SU-DHL-6 (cell line): ENCODE measurements around the gene RBM41.
A peak's percentile ranks its signal among the peaks of the same experiment; 100 is the strongest.

Source experiments
- H2AFZ ChIP-seq: fragments of 200-600 bp; sonication (generic); 2 replicates; pipeline ENCODE4 v1.6.1; 2014; ENCODE audit warnings: low read depth, mild to moderate bottlenecking, moderate library complexity, mixed read lengths, antibody characterized with exemption, low read length; ENCODE audit not compliant: severe bottlenecking
- H3F3A ChIP-seq: fragments of 200-600 bp; shearing (Covaris generic); 2 replicates; pipeline ENCODE4 v1.6.0; 2016; ENCODE audit warnings: antibody characterized with exemption, mild to moderate bottlenecking; ENCODE audit not compliant: insufficient read depth
- H3K27ac ChIP-seq: fragments of 200-600 bp; sonication (generic); 2 replicates; pipeline ENCODE4 v1.5.1; 2016; ENCODE audit warnings: low read depth, mild to moderate bottlenecking, low read length, moderate library complexity, mixed read lengths
- H3K27me3 ChIP-seq: fragments of 200-600 bp; sonication (generic), shearing (Covaris generic); 2 replicates; pipeline ENCODE4 v1.6.0; 2014; ENCODE audit warnings: mild to moderate bottlenecking, low read length
- H3K36me3 ChIP-seq: fragments of 200-600 bp; sonication (generic); 2 replicates; pipeline ENCODE4 v1.6.1; 2014; ENCODE audit warnings: mild to moderate bottlenecking, low read length, mixed read lengths
- H3K4me2 ChIP-seq: fragments of 300-600, 200-600 bp; shearing (Covaris generic), sonication (generic); 2 replicates; pipeline ENCODE4 v1.6.0; 2014; ENCODE audit warnings: low read length, low read depth, mild to moderate bottlenecking; ENCODE audit not compliant: poor library complexity, severe bottlenecking
- H3K4me3 ChIP-seq: fragments of 200-600 bp; sonication (generic); 2 replicates; pipeline ENCODE4 v1.5.1; 2014; ENCODE audit warnings: antibody characterized with exemption, low read length, mild to moderate bottlenecking, mixed read lengths; ENCODE audit not compliant: insufficient read depth, poor library complexity, severe bottlenecking
- H3K79me2 ChIP-seq: fragments of 200-600 bp; sonication (generic); 2 replicates; pipeline ENCODE4 v1.6.1; 2014; ENCODE audit warnings: mild to moderate bottlenecking, low read length, moderate library complexity; ENCODE audit not compliant: insufficient read depth
- H3K9ac ChIP-seq: fragments of 200-600 bp; sonication (generic); 2 replicates; pipeline ENCODE4 v1.7.0; 2014; ENCODE audit warnings: mild to moderate bottlenecking, low read length
- H3K9me2 ChIP-seq: fragments of 200-600 bp; sonication (generic); replicated peaks from 2 replicates; pipeline ENCODE4 v1.6.1; 2014; ENCODE audit warnings: low read length; ENCODE audit not compliant: insufficient read depth
- H3K9me3 ChIP-seq: fragments of 200-600 bp; sonication (generic); 2 replicates; pipeline ENCODE4 v1.6.1; 2014; ENCODE audit warnings: low read length, mixed read lengths; ENCODE audit not compliant: insufficient read depth
- H4K20me1 ChIP-seq: fragments of 200-600 bp; sonication (generic); 2 replicates; pipeline ENCODE4 v1.6.1; 2014; ENCODE audit warnings: low read depth, mild to moderate bottlenecking, antibody characterized with exemption, low read length, moderate library complexity, mixed read lengths
- CTCF ChIP-seq: fragments of 200-600 bp; sonication (generic); IDR thresholded peaks from one replicate; pipeline ENCODE4 v1.5.1; 2017; ENCODE audit warnings: antibody characterized with exemption, mild to moderate bottlenecking, low read length, moderate library complexity; ENCODE audit not compliant: insufficient read depth, poor library complexity, severe bottlenecking
- EZH2phosphoT487 ChIP-seq: fragments of 200-600 bp; sonication (generic), shearing (Covaris generic); conservative IDR thresholded peaks from 2 replicates; pipeline ENCODE4 v1.6.1; 2018; ENCODE audit warnings: mild to moderate bottlenecking, antibody characterized with exemption, low read length, moderate library complexity, mixed read lengths

RBM41 gene

GRCh38 chrX:107119283-107119682 lies 661 bp upstream of the RBM41 start:
- Histone ChIP-seq H3K27ac (no peak overlapping the region), H3K79me2 (no peaks in the 10 kb centered on the region; the same call in 1 of the 2 replicates), H3K36me3 (peaks cover 4% of the 10 kb centered on the region; the same call in 1 of the 2 replicates), H3K4me3 (no peak overlapping the region), H3K4me2 (peak overlapping the region; percentile 76), H3K27me3 (no peaks in the 10 kb centered on the region), H3K9me2 (no peaks in the 10 kb centered on the region), H3K9me3 (no peaks in the 10 kb centered on the region), H3K9ac (0 out of 2 replicates have a peak overlapping the region, but pooled peaks have one; percentile 64), H3F3A (no peaks in the 10 kb centered on the region), H4K20me1 (no peaks in the 10 kb centered on the region), H2AFZ (peak overlapping the region; percentile 38)
- TF ChIP-seq EZH2phosphoT487 (no peak), CTCF (no peak)

GRCh38 chrX:107117993-107118321 lies 665 bp downstream of the RBM41 start:
- Histone ChIP-seq H3K27ac (no peak overlapping the region), H3K4me2 (peak overlapping the region; percentile 76), H3K9ac (peak overlapping the region; percentile 64), H3K36me3 (peaks cover 4% of the 10 kb centered on the region; the same call in 1 of the 2 replicates), H4K20me1 (no peaks in the 10 kb centered on the region), H3K79me2 (no peaks in the 10 kb centered on the region; the same call in 1 of the 2 replicates), H3K27me3 (no peaks in the 10 kb centered on the region), H3K9me2 (no peaks in the 10 kb centered on the region), H3K9me3 (no peaks in the 10 kb centered on the region), H3F3A (no peaks in the 10 kb centered on the region), H2AFZ (no peak overlapping the region), H3K4me3 (peak overlapping the region; percentile 56)
- TF ChIP-seq EZH2phosphoT487 = no peak
- no peak for TF ChIP-seq CTCF

- Histone ChIP-seq H3K27ac (no peak overlapping the region), H3F3A (no peaks in the 10 kb centered on the region), H3K9ac (no peak overlapping the region), H3K36me3 (peaks cover 9% of the 10 kb centered on the region; the same call in 1 of the 2 replicates), H4K20me1 (no peaks in the 10 kb centered on the region), H3K27me3 (no peaks in the 10 kb centered on the region), H3K4me3 (no peak overlapping the region), H2AFZ (no peak overlapping the region), H3K4me2 (no peak overlapping the region), H3K9me3 (no peaks in the 10 kb centered on the region), H3K79me2 (no peaks in the 10 kb centered on the region), H3K9me2 (no peaks in the 10 kb centered on the region)
- no peak for TF ChIP-seq EZH2phosphoT487
- TF ChIP-seq CTCF = no peak
These were observed 11.2 kb downstream of the RBM41 start for GRCh38 chrX:107107459-107107858.
